ENCODE data around the gene AKNAD1. TPM values are rescaled to one million over a fixed set of nuclear protein-coding genes. Genes with fewer than 3 reads are reported as not detected.
A peak's percentile ranks its signal among the peaks of the same experiment; 100 is the strongest.

AKNAD1 gene
- not detected for total RNA-seq
- long read RNA-seq: 0 reads

GRCh38 chr1:108856994-108857393 lies at the start of gene AKNAD1:
TSS of gene AKNAD1 (minus strand) at chr1:108857094. CDS start at chr1:108852664, 4,430 bp downstream.
- ATAC-seq (no peak), DNase-seq (no peak)
- Histone ChIP-seq H3K9me3 (no peaks in the 10 kb centered on the region), H3K27ac (no peak within 1 kb of the TSS), H3K4me1 (no peaks in the 10 kb centered on the region), H3K36me3 (no peaks in the 10 kb centered on the region), H3K4me3 (no peak within 1 kb of the TSS), H3K27me3 (no peaks in the 10 kb centered on the region)
- no peak for TF ChIP-seq CTCF (IDR thresholded peaks at IDR 0.05)
- no peak for TF ChIP-seq POLR2A (IDR thresholded peaks at IDR 0.05)
- intact Hi-C loops (cut with DNase I): no loop called here
- 33% methylated on average over 1 of the region's 1 CpG for WGBS (ENCODE audit: insufficient coverage, low coverage, low lambda C conversion rate, missing lambda C conversion rate)

- TF ChIP-seq POLR2A (IDR thresholded peaks at IDR 0.05): no peak
- no peak for TF ChIP-seq CTCF (IDR thresholded peaks at IDR 0.05)
- Histone ChIP-seq H3K27ac (no peak overlapping the region), H3K4me3 (no peak overlapping the region), H3K4me1 (no peaks in the 10 kb centered on the region), H3K9me3 (no peaks in the 10 kb centered on the region), H3K27me3 (no peaks in the 10 kb centered on the region), H3K36me3 (no peaks in the 10 kb centered on the region)
- ATAC-seq: no peak
- 92% methylated on average over 3 of the region's 3 CpGs for WGBS (ENCODE audit: insufficient coverage, low coverage, low lambda C conversion rate, missing lambda C conversion rate)
- no peak for DNase-seq
- intact Hi-C loops (cut with DNase I): no loop called here
These were observed 44.2 kb upstream of the AKNAD1 start for GRCh38 chr1:108901106-108901505.

GRCh38 chr1:108897865-108898720 lies 41.2 kb upstream of the AKNAD1 start:
- H3K27ac ChIP-seq: no peak overlapping the region
- TF ChIP-seq POLR2A (IDR thresholded peaks at IDR 0.05): no peak
- TF ChIP-seq CTCF (IDR thresholded peaks at IDR 0.05): peak; percentile 70 to 78 (median 74)
- ATAC-seq: peak; percentile 78 to 91 (median 84)
- H3K27me3 ChIP-seq: no peaks in the 10 kb centered on the region
- no peak for DNase-seq
- WGBS (ENCODE audit: insufficient coverage, low coverage, low lambda C conversion rate, missing lambda C conversion rate): 59% methylated on average over 8 of the region's 8 CpGs
- intact Hi-C loops (cut with DNase I): loop anchor here in 1 of 2 donors (5.0 kb wide), 1 partner anchor 71 kb away; no protein-coding TSS in a partner anchor
- H3K4me3 ChIP-seq: no peak overlapping the region
- no peaks in the 10 kb centered on the region for H3K36me3 ChIP-seq
- no peaks in the 10 kb centered on the region for H3K9me3 ChIP-seq
- H3K4me1 ChIP-seq: no peaks in the 10 kb centered on the region

- H3K36me3 ChIP-seq: no peaks in the 10 kb centered on the region
- H3K27me3 ChIP-seq: no peaks in the 10 kb centered on the region
- no peaks in the 10 kb centered on the region for H3K9me3 ChIP-seq
- intact Hi-C loops (cut with DNase I): loop anchor here in 1 of 2 donors (5.0 kb wide), 1 partner anchor 69 kb away; no protein-coding TSS in a partner anchor
- TF ChIP-seq CTCF (IDR thresholded peaks at IDR 0.05): no peak
- TF ChIP-seq POLR2A (IDR thresholded peaks at IDR 0.05): no peak
- no peak for ATAC-seq
- 58% methylated on average over 7 of the region's 10 CpGs for WGBS (ENCODE audit: insufficient coverage, low coverage, low lambda C conversion rate, missing lambda C conversion rate)
- H3K4me3 ChIP-seq: no peak overlapping the region
- no peak overlapping the region for H3K27ac ChIP-seq
- H3K4me1 ChIP-seq: no peaks in the 10 kb centered on the region
- no peak for DNase-seq
These were observed 39.6 kb upstream of the AKNAD1 start for GRCh38 chr1:108896146-108897145.

Measured in right lobe of liver (tissue), 6 donors.